ENCODE results near the gene AMBRA1.

The AMBRA1 gene

DNA sequence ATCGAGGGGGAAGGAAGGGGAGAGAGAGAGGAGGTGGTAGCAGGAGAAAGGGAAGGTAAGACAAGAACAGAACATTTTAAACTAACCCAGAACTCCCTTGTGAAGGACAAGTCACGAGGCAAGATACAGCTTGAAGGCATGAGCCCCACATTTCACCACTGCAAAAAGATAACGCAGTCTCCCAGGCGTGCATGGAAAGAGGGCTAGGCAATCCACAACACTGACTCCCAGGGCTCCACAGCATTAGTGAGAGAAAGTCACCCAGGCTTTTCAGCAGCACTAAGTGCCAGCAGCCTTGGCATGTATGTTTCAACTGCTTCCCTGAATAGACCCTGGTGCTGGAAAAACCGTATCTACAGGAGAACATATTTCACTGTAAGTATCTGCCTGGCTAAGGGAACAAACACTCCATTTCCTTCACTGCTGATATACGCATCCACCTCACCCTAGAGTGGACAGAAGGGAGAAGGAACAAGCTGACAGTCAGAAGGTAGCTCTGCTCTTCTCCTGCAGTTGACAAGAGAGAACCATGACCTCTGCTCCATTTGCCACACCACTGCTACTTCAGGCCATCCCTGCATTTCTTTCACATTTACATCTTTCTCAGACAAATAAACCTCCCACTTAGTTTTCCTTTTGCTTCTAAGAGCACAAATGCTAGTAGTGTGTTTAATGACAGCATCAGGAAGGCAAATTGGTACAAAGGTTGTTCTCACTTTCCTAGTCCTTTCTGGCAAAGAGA lies 87.9 kb downstream of the AMBRA1 start:
- no peak for DNase-seq

DNA sequence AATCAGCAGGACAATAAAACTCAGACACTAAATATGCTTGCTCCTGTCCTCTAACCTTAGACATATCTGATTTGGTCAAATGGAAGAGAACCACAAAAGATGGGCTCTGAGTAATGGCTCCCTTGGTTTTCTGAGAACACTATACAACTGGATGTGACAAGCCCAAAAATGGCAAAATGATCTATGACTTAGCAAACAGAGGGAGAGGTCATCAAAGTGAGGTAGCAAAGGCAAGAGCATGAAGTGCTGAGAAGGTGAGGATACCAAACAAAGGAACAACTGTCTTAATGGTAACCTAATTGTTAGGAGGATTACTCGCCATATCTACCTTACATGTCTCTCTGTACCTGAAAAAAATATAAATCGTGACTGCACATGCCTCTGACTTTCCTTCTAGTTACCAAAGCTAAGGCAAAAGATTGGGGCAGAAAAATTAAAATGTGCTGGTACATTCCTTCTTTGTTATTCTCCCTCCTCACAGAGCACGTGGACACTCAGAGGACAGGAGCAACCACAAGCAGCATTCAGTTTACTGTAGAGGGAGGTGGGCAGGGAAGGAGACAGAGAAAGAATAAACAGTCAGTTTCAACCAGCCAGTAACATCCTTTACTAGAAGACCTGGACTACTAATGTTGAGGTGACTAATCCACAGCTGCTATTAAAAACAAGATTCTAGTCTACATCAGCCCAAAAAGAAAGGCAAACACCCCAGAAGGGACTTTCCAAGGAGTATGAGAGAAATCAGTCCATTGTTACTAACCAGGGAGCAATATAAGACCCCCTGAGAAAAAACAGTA lies 88.8 kb downstream of the AMBRA1 start:
- peak; percentile 34 for DNase-seq

DNA sequence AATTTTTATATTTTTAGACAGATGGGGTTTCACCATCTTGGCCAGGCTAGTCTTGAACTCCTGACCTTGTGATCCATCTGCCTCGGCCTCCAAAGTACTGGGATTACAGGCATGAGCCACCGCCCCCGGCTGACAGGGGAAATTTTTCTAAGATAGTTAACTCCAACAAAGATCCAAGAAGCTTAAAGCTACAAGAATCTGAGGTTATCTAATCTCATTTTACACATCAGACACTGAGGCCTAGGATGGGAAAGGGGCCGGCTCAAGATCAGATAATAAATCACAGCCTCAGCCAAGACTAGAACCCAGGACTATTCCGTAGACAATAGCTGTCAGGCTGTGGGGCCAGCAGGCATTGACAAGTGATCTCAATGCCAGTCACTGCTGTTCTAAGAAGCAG lies 94.0 kb downstream of the AMBRA1 start:
- DNase-seq, result no peak

DNA sequence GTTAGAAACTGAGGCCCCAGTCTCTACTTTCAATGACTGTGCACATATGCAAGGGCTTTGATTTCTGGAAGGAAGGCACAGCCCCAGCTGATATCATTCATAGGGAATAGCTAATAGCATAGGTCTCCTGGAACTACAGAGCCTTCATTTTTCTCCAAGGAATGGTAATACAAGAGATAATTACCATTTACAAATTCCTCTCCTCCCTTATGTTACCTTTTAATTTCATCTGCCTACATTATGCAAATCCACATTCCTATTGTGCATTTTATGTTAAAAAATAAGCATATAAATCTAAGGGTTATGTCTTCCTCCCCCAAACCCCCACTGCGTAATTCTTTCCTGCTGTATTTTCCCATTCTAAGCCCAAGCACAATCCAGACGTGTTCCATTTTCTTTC lies 94.9 kb downstream of the AMBRA1 start:
- DNase-seq, result no peak

DNA sequence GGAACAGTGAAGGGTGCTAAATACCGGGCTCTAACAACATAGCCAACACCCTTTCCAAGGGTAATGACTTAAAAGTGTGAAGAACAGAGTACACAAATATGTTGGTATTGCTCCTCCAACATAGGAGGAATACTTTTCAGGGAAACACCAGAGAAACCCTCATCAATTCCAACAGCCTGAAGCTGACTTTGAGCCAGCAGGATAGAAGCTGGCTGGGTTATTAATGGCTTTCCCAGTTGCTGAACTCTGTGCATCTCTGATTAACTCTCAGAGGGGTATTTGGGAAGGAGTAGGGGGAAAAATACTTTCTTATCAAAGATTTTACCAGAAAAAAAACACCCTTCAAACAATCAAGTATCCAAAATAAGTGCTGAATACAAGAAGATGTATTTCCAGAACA lies 95.6 kb downstream of the AMBRA1 start:
- DNase-seq, result no peak

DNA sequence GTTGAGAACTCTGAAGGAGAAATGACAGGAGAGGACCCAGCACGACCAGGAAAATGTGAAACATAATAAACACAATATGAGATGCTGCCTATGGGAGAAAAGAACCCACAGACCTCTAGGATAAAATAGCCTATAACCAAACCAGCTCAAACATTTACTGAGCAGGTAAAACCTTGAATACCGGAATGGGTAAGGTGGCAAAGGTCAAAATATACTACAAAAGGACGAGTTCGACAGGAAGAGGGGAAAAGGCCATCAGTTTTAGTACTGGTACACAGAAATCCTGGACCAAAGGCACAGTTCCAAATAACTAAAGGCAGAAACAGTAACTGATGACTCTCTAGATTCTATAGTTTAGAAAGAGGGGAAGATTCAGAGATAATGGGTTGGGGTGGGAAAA lies 96.3 kb downstream of the AMBRA1 start:
- no peak for DNase-seq

DNA sequence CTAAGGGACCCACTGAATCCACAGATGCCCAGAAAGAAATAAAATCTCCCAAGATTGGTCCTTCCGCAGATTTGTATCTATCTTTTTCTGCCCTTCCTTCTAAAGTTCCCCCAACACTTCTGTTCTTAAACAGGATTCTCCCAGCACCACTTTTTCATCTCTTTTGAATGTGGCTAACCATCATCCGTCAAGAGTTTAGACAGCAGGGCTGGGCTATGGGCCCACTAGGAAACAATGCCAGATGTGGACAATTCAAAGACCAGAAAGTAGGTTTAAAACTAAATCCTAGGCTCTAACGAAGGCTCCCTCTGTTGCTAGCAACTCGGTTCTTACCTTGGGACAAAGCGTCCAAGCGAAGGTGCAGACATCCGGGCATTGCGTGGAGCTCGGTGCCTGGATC lies 100.0 kb downstream of the AMBRA1 start:
- no peak for DNase-seq

DNA sequence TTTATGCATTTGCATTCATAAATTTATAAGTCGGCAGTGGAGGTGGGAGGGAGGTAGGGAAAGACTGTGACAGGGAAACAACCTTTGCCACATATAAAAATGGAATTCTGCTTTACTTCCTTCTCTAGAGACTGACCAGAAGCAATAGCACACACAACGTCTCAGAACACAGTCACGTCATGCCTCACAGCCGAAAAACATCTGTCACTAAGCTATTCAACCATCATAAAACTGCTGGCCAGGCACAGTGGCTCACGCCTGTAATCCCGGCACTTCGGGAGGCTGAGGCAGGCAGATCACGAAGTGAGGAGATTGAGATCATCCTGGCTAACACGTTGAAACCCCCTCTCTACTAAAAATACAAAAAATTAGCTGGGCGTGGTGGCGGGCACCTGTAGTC lies 101.3 kb downstream of the AMBRA1 start:
- no peak for DNase-seq

DNA sequence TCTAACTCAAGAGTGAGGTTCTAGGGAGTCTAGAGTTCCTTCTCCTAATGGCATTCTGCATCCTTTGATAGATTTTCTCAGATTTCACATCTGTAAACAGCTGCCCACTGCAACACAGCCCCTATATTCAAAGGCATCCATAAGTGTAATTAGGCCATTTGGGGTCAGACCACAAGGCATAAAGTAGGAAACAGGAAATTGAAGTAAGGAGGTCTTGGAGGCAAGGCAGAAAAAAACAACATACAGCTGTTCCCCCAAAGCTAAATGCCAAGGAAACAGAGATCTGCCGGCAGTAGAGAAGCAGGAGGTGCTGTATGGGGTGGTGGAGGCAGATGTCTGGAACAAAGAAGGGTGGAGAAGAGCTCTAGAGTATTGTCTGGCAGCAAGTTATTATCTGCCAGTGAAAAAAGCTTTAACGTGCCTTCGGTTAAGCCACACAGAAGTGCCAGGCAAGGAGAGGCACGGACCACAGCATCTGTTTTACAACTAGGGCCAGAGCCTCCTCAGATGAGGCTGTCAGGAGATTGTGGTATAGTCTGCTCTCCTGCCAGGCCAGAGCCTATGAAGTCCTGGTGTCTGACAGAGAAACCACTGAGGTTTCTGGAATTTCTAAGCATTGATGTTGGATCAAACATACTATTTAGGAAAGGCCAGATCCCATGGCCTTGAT lies 102.0 kb downstream of the AMBRA1 start:
- DNase-seq, result no peak

DNA sequence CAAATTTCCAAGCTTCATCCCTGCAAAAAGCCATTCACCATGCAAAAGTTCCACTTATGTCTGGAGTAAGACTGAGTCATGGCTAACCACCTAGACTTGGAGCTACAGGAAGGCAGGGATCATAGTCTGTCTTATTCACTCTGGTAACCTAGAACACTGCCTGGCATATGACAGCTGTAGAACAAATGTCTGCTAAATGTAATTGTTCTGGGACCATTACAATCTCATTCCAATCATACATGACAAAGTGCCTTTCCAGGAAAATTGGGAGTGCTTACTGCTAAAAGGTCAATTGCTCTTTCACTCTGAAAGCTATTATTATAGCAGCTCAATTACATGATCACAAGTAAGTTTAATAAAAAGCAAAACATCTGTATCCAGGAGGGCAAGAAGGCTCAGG lies 103.2 kb downstream of the AMBRA1 start:
- peak; percentile 64 for DNase-seq

DNA sequence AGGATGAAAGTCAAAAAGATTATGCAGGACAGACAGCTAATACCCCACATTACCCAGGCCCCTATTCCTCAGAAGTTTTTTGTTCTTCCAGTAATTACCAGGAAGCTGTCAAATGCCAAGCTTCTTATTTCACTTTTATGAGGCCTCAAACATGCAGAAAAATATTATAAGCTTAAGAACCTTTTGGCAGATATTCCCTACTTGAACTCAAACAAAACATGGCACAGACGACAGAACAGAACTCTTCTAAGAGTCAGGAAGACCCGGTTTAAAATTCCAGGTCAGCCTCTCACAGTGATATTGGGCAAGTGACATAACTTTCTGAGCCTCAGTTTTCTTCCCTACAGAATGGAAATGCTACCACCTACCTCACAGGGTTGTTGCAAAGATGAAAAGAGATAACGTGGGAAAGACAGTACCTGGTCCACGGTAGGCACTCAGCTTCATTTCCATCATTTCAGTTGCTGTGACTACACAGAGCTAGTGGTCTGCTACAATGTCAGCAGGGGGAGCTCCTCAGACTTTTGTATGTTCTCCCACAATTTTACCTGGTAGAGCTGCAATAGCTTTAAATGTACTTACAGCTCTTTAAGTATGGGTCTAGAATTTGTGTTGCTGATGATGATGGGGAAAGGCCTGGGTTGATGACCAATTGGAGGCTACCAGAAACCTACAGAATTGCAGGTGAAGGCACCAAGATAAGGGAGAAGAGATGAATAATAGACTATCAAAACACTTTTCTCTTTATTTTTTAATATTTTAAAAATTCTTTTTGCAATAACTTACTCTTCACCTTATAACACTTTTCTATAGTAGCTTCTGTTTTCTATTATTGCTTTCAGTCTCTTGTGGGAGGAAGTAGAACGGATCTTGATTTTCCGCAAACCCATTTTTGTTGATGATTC lies 103.9 kb downstream of the AMBRA1 start:
- DNase-seq, result peak; percentile 38

DNA sequence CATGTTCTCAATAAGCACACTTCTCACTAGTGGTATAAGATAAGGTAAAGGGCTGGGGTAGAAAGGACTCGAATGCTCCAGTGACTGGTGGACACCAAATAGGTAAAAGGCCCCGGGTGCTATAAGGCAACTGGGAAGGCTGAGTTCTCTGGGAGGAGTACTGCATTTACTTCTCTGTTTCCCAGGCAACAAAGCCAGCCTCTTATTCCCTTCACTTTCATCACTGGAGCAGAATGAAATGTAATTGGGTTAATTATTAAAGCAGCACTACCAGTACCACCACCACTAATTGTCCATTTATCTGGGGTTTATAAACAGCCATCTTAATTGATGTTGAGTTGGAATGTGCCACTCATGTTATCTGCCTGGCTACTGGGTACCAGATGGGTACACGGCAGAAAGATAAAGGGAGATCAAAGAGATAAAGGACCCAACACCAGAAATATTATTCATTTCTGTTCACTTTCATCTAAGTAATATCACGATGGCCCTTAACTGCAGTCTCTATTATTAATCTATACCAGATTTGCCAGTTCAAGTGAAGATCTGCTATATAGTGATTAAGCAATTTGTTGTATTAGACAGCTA lies 107.9 kb downstream of the AMBRA1 start:
- no peak for DNase-seq

DNA sequence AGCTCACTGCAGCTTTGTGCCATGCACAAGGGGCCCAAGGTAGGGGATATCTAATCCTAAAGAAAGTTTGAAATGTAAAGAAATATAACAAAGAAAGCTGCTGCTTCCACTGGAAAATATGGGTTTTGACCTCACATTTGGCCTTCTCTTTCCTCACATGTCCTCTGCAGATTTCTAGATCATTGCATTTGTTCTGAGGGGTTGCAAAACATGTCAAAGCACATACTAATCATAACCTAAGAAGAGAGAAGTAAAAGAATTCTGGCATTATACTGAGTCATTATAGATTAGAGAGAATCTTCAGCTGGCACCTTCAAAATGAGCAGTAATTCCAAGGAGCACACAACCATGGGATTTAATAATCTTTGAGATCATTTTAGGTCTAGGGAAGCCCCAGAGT lies 109.7 kb downstream of the AMBRA1 start:
- DNase-seq, result no peak

DNA sequence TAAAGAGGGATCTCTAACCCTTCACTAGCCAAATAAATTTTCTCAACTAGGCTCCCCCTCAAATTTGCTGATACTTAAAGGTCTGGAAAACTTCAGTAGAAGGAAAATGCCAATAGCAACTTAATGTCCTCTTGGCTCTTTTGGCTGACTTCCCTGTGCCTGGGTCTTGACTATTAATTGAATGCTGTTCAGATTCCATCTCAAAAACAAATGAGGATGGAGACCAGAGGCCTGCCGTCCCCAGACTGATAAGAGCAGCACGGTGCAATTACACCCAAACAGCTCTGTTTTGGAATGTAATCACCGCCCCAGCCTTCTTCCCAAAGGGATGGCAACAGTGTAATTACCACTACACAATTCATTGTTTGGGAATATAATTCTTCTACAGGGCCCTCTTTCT lies 112.9 kb downstream of the AMBRA1 start:
- no peak for DNase-seq

DNA sequence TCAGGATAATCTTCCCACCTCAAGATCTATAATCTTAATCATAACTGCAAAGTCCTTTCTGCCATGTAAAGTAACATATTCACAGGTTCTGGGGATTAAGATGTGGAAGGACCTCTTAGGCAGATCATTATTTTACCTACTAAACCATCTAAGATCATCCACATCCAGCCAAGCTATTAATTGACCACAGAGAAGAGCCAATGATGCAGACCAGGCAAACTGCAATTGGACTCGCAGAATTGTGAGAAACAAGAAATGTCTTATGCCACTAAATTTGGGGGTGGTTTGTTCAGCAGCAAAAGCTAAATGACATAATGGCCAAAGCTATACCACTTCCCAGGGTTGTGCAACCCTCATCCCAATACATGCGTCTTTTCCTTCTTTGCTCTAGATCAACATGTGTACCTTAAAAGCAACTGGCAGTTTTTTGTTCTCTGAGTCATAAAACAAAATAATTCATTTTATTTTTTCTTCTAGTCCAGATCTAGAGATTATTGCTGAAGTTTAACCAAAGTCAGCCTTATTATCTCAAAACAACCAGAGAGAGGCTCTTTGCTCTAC lies 113.6 kb downstream of the AMBRA1 start:
- DNase-seq, result no peak

DNA sequence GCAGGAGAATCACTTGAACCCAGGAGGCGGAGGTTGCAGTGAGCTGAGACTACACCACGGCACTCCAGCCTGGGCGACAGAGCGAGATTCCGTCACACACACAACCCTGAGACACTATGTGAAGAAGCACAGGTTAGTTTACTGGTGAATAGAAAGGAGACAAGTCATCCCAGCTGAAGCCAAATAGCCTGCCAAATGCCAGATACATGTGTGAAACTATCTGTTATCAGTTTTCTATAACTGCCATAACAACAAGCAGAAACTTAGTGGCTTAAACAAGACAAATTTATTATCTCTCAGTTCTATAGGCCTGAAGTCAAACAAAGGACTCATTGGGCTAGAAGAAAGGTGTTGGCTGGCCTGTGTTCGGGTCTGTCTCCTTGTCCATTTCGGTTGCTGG lies 114.2 kb downstream of the AMBRA1 start:
- no peak for DNase-seq

DNA sequence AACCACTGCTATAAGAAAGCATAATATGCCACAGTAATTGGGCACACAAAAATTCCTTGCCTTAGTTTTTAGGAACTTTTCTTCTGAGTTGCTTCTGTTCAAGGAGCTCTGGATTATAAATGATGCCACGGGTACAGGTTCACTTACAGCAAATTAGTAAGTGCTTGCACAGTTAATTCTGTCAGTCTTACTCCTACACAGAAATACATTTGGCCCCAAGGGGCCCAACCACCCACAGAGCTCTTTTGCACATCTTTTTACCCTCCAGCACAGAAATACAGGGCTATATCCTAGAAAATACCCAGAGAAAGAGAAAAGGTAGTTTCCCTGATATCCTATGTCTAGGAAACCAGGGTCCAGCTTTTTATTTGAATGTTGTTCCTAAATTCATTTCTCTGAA lies 115.6 kb downstream of the AMBRA1 start:
- DNase-seq, result no peak

DNA sequence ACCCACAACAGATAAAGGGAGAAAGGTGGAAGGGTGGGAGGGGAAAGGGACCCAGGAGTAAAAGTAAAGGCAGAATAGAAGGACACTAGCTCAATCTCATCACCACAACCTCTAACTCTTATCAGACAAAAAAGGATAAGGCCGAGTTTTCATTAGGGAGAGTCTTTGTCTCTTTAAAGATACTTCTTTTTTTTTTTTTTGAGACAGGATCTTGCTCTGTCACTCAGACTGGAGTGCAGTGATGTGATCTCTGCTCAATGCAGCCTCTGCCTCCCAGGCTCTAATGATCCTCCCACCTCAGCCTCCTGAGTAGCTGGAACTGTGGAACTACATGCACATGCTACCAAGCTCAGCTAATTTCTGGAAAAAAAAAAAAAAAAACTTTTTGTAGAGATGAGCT lies 116.7 kb downstream of the AMBRA1 start:
- DNase-seq, result no peak

DNA sequence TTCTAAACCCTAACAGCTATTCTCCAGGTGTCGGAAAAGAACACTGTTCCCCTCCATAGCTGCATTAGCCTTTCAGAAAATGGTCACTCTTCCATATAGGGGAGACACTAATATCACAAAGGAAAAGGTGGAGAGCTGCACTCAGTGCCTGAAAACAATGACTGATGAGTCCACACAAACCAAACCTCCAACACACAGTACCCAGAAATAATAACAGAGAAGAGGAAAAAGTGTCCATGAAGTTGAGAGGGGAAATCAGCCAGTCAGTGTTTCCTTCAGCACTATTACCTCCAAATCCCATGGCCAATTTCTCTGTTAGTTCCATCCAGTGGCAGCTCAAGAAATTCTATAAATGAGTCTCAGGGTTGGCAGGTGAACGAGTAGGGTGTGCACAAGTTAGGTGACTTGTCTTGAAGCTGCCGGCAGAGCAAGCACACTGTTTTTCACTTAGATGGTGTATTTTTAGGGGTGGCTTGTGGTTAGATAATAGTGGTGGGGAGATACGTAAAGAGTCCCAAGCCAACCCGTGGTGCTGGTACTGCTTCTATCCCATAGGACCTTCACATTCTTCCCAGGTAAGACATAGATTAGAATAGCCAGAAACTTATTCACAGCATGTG lies 117.8 kb downstream of the AMBRA1 start:
- no peak for DNase-seq

DNA sequence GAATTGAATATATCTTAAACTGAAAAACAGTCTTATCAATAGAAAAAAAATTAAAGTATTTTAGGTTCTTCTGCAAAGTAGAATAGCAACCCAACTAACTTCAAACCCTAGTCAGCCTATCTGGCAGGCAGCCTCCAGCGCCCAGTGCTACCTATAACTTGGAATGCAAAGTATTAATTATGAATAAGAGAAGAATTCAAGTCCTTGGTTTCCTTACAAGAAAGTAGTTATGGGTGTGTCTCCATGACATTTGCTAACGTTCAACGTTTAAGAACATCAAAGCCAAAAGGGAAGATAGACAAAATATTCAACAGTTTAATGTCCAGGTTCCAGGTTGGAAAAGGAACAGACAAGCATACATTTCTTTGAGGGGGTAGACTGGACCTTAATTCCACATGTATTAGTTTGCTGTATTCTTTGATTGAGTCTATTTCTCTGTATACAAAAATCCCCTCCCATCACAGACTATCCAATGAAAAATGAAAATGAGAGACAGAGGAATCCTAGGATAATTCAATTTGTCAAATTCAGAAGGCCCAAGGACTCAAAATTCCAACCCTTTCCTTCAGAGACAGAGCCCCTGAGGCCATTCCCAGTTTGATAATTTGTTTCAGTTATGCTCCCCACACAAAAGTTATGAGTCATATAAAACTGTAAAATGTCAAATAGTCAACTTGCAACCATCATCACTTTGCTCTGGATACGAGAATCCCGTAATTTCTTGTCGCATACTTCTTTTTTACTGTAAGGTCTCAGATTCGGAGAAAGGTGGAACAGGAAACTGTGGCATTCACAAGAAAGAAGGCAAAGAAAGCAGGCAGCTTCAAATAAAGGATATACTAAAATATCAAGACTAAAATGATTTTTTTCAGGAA lies 118.5 kb downstream of the AMBRA1 start:
- no peak for DNase-seq

DNA sequence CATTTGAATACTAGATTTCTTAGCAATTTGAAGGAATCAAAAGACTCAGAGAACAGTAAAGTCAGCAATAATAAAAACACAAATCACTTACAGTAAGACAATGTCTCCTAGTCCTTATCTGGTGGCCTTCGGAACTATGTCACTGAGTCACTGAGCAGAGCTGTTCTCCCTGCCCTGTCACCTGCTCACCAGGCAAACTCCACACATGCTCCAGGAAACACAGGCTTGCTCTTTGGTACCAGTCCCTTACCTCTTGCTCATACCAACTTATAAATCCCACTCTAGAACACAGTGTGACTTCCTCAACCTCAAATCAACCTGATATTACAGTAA lies 121.2 kb downstream of the AMBRA1 start:
- DNase-seq, result no peak
